Natural killer cell (primary cell): ENCODE results near the gene PTPRR. TPM values are rescaled to one million over a fixed set of nuclear protein-coding genes. Genes with fewer than 3 reads are reported as not detected.

ENCODE experiments used
- ATAC-seq, 3 donors: fragments of 150-1000 bp in 2 of 3; fragments of 200-7000 bp in 1 of 3; cut with Tn5 transposase; 1 replicate in 1 of 3; 2 replicates in 2 of 3; pipeline ENCODE4 v1.10.0; 2021; ENCODE audit warnings: mild to moderate bottlenecking in 2 of 3, moderate library complexity in 2 of 3
- DNase-seq, 2 donors: peaks; one replicate each; pipeline versions ENCODE4 v3.0.0 to v3.0.0-alpha.2; 2013 to 2021; ENCODE audit warnings: mixed read lengths in 1 of 2
- H3K27ac ChIP-seq: one replicate; pipeline ENCODE4 v1.5.1; 2013; ENCODE audit warnings: mild to moderate bottlenecking, low read length
- H3K27me3 ChIP-seq: one replicate; pipeline ENCODE4 v1.6.1; 2013; ENCODE audit warnings: low read length; ENCODE audit not compliant: control insufficient read depth, insufficient read depth
- H3K36me3 ChIP-seq: one replicate; pipeline ENCODE4 v1.6.1; 2013; ENCODE audit warnings: low read length; ENCODE audit not compliant: control insufficient read depth, insufficient read depth
- H3K4me1 ChIP-seq: one replicate; pipeline ENCODE4 v1.6.1; 2013; ENCODE audit warnings: low read length; ENCODE audit not compliant: control insufficient read depth, insufficient read depth
- H3K4me3 ChIP-seq: one replicate; pipeline ENCODE4 v1.5.1; 2013; ENCODE audit warnings: low read length
- H3K9me3 ChIP-seq: one replicate; pipeline ENCODE4 v1.6.1; 2013; ENCODE audit warnings: low read length; ENCODE audit not compliant: control insufficient read depth, insufficient read depth
- H3K27ac Mint-ChIP-seq, 2 donors: one replicate each; pipeline ENCODE4 v1.8.0; 2022; ENCODE audit warnings: mild to moderate bottlenecking in 2 of 2, mixed read lengths in 2 of 2, moderate library complexity in 1 of 2
- H3K27me3 Mint-ChIP-seq, 2 donors: one replicate each; pipeline ENCODE4 v1.8.0; 2022; ENCODE audit warnings: low read depth in 2 of 2, mixed read lengths in 2 of 2
- H3K36me3 Mint-ChIP-seq: one replicate; pipeline ENCODE4 v1.8.0; 2022; ENCODE audit warnings: mixed read lengths
- H3K4me1 Mint-ChIP-seq, 2 donors: one replicate each; pipeline ENCODE4 v1.8.0; 2022; ENCODE audit warnings: mixed read lengths in 2 of 2
- H3K4me3 Mint-ChIP-seq: one replicate; pipeline ENCODE4 v1.8.0; 2022; ENCODE audit warnings: mild to moderate bottlenecking, moderate library complexity, mixed read lengths
- H3K9me3 Mint-ChIP-seq, 2 donors: one replicate each; pipeline ENCODE4 v1.8.0; 2022; ENCODE audit warnings: mixed read lengths in 2 of 2
- CTCF ChIP-seq: fragments of 200-600 bp; IDR thresholded peaks from one replicate; pipeline ENCODE4 v1.8.0; 2022; ENCODE audit warnings: antibody characterized with exemption
- WGBS: methylation state at CpG from one replicate; pipeline ENCODE4 v1.1.7; 2013; ENCODE audit warnings: missing lambda C conversion rate; ENCODE audit not compliant: insufficient coverage; 5-methylcytosine and 5-hydroxymethylcytosine counted together
- intact Hi-C: fragments of 100-400 bp; cut with micrococcal nuclease; formaldehyde crosslinking; loops from one replicate; pipeline ENCODE4 v1.14.2; 2022
- total RNA-seq, 4 donors: library from RNA; stranded (reverse); fragments of 120-200 nt in 1 of 4; gene quantifications; one replicate each; pipeline versions ENCODE4 v1.2.3 to v1.2.4, GENCODE V29; 2013 to 2022

Gene PTPRR
- total RNA-seq, 3 donors from 2014 or later (not counting 1 experiment from before 2014, with no cell fraction given): 0.91 to 1.3 TPM; not detected in 1

DNA sequence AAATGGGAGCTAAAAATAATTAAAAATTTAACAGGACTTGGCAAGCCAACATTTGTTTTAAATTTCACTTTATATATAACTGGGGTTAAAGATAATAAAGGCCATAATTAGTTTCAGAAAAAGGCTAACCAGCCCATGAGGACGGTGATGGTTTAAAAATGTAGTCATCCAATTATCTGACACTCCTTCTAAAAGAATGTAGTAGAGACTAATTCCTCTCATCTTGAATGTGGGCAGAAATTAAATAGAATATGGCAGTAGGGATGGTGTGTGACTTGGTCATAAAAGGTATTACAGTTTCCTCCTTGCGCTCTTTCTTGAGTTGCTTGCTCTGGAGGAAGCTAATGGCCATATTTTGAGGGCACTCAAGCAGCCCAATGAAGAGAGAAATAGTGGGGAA lies 234.2 kb downstream of the PTPRR start:
- DNase-seq: no peak
- H3K4me3 ChIP-seq: no peak overlapping the region
- no peaks in the 10 kb centered on the region for H3K27me3 ChIP-seq
- 93% methylated on average over 1 of the region's 2 CpGs for WGBS
- no peaks in the 10 kb centered on the region for H3K36me3 ChIP-seq
- H3K27ac ChIP-seq: no peak overlapping the region
- Mint-ChIP-seq H3K4me1 (no peaks in the 10 kb centered on the region), H3K9me3 (no peaks in the 10 kb centered on the region), H3K4me3 (no peak overlapping the region), H3K27ac (no peak overlapping the region), H3K27me3 (no peaks in the 10 kb centered on the region), H3K36me3 (no peaks in the 10 kb centered on the region)
- ATAC-seq: no peak
- TF ChIP-seq CTCF: no peak
- no peaks in the 10 kb centered on the region for H3K4me1 ChIP-seq
- H3K9me3 ChIP-seq: no peaks in the 10 kb centered on the region
- intact Hi-C loops: no loop called here

DNA sequence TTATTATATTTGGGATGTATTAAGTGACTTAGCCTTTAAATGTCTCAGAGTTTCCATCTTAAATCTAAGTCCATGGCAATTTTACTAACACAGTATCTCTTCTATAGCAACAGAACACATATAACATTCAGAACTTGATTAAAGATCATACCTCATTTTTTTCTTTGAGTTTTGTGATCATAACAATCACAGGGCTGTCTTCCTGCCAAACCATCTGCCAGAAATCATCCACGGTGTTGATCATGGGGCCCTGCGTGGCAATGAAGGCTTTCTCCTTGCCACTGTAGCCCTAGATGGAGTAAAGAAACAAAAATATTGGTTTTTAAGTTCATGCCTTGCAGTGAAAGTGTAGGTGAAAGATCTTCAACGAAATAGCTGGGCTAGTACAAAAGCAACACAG lies 236.6 kb downstream of the PTPRR start:
- WGBS: 83% methylated on average over 3 of the region's 3 CpGs
- no peak for DNase-seq
- Histone ChIP-seq H3K36me3 (no peaks in the 10 kb centered on the region), H3K27ac (no peak overlapping the region), H3K4me3 (no peak overlapping the region), H3K9me3 (no peaks in the 10 kb centered on the region), H3K27me3 (no peaks in the 10 kb centered on the region), H3K4me1 (no peaks in the 10 kb centered on the region)
- intact Hi-C loops: no loop called here
- ATAC-seq: no peak
- Mint-ChIP-seq H3K27ac (no peak overlapping the region), H3K4me3 (no peak overlapping the region), H3K27me3 (no peaks in the 10 kb centered on the region), H3K36me3 (no peaks in the 10 kb centered on the region), H3K9me3 (no peaks in the 10 kb centered on the region), H3K4me1 (no peaks in the 10 kb centered on the region)
- TF ChIP-seq CTCF: no peak

DNA sequence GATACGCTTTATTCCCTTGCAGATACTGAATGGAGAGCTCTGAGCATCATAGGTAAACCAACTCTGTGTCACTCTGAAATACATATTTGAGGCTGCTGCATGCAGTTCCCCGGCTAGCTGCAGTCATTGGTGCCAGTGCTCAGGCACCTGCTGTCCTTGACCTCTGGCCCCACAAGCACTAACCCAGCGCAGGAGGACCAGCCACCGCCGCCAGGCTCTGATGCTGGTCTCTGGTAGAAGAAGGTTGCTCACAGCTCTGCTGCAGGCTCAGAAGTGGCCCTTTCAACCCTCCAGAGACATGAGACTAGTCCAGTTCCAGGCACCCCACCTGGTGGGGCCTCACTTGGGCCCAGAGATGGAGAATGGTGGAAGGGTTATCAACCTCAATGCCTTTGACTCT lies 248.8 kb downstream of the PTPRR start:
- Mint-ChIP-seq H3K27me3 (peaks cover 3 to 15% of the 10 kb centered on the region in 2 donors), H3K4me1 (no peaks in the 10 kb centered on the region), H3K4me3 (no peak overlapping the region), H3K27ac (no peak overlapping the region), H3K9me3 (peaks cover 2 to 3% of the 10 kb centered on the region in 2 donors), H3K36me3 (peaks cover 15% of the 10 kb centered on the region)
- WGBS: 95% methylated on average over 5 of the region's 5 CpGs
- TF ChIP-seq CTCF: no peak
- Histone ChIP-seq H3K4me1 (no peaks in the 10 kb centered on the region), H3K4me3 (no peak overlapping the region), H3K27me3 (no peaks in the 10 kb centered on the region), H3K27ac (no peak overlapping the region), H3K36me3 (no peaks in the 10 kb centered on the region), H3K9me3 (no peaks in the 10 kb centered on the region)
- intact Hi-C loops: no loop called here
- ATAC-seq (no peak), DNase-seq (no peak)

DNA sequence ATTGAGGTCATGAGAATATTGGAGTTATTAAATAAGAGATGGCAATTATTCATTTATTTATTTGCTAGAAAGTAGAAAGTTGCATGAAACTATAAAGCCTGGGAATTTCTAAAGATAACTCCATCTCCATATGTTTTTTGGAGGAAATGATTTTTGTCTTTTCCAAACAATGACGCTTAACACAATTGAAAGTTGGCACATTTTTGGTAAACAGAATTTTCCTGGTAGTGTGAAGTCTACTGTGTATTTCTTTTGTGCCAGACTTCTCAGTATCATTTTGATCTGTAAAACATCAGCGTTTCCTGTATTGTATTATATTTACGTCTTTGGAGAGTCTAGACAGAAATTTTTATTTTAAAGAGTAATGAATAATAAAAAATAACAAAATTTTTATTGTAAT lies 249.6 kb downstream of the PTPRR start:
- intact Hi-C loops: no loop called here
- Mint-ChIP-seq H3K27ac (no peak overlapping the region), H3K4me3 (no peak overlapping the region), H3K36me3 (peaks cover 8% of the 10 kb centered on the region), H3K4me1 (no peaks in the 10 kb centered on the region), H3K27me3 (peaks cover 3 to 10% of the 10 kb centered on the region in 2 donors), H3K9me3 (peaks cover under 1 to 1% of the 10 kb centered on the region in 2 donors)
- Histone ChIP-seq H3K36me3 (no peaks in the 10 kb centered on the region), H3K4me3 (no peak overlapping the region), H3K27ac (no peak overlapping the region), H3K4me1 (no peaks in the 10 kb centered on the region), H3K9me3 (no peaks in the 10 kb centered on the region), H3K27me3 (no peaks in the 10 kb centered on the region)
- no peak for DNase-seq
- no peak for ATAC-seq
- no peak for TF ChIP-seq CTCF
- WGBS: 100% methylated on average over 1 of the region's 3 CpGs
